HepG2 (cell line): ENCODE results near the gene ZNF181. TPM values are rescaled to one million over a fixed set of nuclear protein-coding genes. Genes with fewer than 3 reads are reported as not detected.
A peak's percentile ranks its signal among the peaks of the same experiment; 100 is the strongest.

Experiments
- AGO1 ChIP-seq: fragments of 200-400 bp; formaldehyde crosslinking; IDR thresholded peaks from 2 replicates; pipeline ENCODE4 v1.6.1; 2017; ENCODE audit warnings: mild to moderate bottlenecking, low read depth, low read length, moderate library complexity; ENCODE audit not compliant: poor library complexity, severe bottlenecking
- HDAC1 ChIP-seq: sonication (generic); formaldehyde crosslinking; IDR thresholded peaks from 2 replicates; pipeline ENCODE4 v1.5.1; 2020; ENCODE audit warnings: mild to moderate bottlenecking, missing genetic modification reagents
- HMGXB3 ChIP-seq: sonication (generic); formaldehyde crosslinking; IDR thresholded peaks from 2 replicates; pipeline ENCODE4 v1.4.0; 2020; ENCODE audit warnings: missing genetic modification reagents, borderline replicate concordance
- NCOA1 ChIP-seq: sonication (generic); formaldehyde crosslinking; IDR thresholded peaks from 2 replicates; pipeline ENCODE4 v1.9.0; 2021; ENCODE audit warnings: missing genetic modification reagents
- POGZ ChIP-seq: sonication (generic); formaldehyde crosslinking; IDR thresholded peaks from 2 replicates; pipeline ENCODE4 v1.4.0; 2020; ENCODE audit warnings: mild to moderate bottlenecking, missing genetic modification reagents
- RBM22 ChIP-seq: fragments of 200-400 bp; formaldehyde crosslinking; optimal IDR thresholded peaks from 2 replicates; pipeline ENCODE3; 2017; ENCODE audit warnings: mild to moderate bottlenecking, low read length, moderate library complexity
- RFX5 ChIP-seq: IDR thresholded peaks from 2 replicates; pipeline ENCODE4 v1.6.1; 2011; ENCODE audit warnings: low read depth, low read length, improper control_type of control experiment
- UBTF ChIP-seq: sonication (generic); formaldehyde crosslinking; IDR thresholded peaks from 2 replicates; pipeline ENCODE4 v1.4.0; 2020; ENCODE audit warnings: mild to moderate bottlenecking, missing genetic modification reagents
- WIZ ChIP-seq: sonication (generic); formaldehyde crosslinking; IDR thresholded peaks from 2 replicates; pipeline ENCODE4 v1.5.1; 2020; ENCODE audit warnings: mild to moderate bottlenecking, missing genetic modification reagents
- ZBTB26 ChIP-seq: IDR thresholded peaks from 2 replicates; pipeline ENCODE4 v1.6.1; 2016; ENCODE audit warnings: missing compliant biosample characterization, missing genetic modification reagents, borderline replicate concordance
- ZNF431 ChIP-seq: sonication (generic); formaldehyde crosslinking; IDR thresholded peaks from 2 replicates; pipeline ENCODE4 v1.9.0; 2022; ENCODE audit warnings: missing genetic modification reagents, low read depth, mild to moderate bottlenecking, borderline replicate concordance
- ZNF609 ChIP-seq: sonication (generic); formaldehyde crosslinking; IDR thresholded peaks from 2 replicates; pipeline ENCODE4 v1.4.0; 2020; ENCODE audit warnings: mild to moderate bottlenecking, missing genetic modification reagents, borderline replicate concordance
- ZNF761 ChIP-seq: sonication (generic); formaldehyde crosslinking; conservative IDR thresholded peaks from 2 replicates; pipeline ENCODE4 v1.4.0; 2020; ENCODE audit warnings: mild to moderate bottlenecking, missing genetic modification reagents
- ZNF772 ChIP-seq: sonication (generic); formaldehyde crosslinking; IDR thresholded peaks from 2 replicates; pipeline ENCODE4 v1.5.0; 2020; ENCODE audit warnings: mild to moderate bottlenecking, missing genetic modification reagents
- polyA plus RNA-seq, 8 experiments: library from polyadenylated mRNA; depleted of rRNA in 3 of 8; stranded (reverse) in 7 of 8; unstranded in 1 of 8; fragments of >200 nt; fragmentation: Illumina TruSeq in 4 of 8; extraction: Trizol in 4 of 8; gene quantifications; 2 replicates each; pipeline versions ENCODE4 v1.2.1 to v1.2.3, GENCODE V29; 2011 to 2016; ENCODE audit warnings: low read depth in 4 of 8, missing spikeins in 1 of 8, mixed read lengths in 1 of 8; ENCODE audit not compliant: insufficient read depth in 1 of 8
- total RNA-seq, 5 experiments: library from RNA; depleted of rRNA; stranded (reverse); fragments of >200 nt; fragmentation: Illumina TruSeq; extraction: Trizol; gene quantifications; 2 replicates each; pipeline ENCODE4 v1.2.3, GENCODE V29; 2016; ENCODE audit warnings: low read depth in 1 of 5

ZNF181 gene
- total and polyA plus RNA-seq, 2 of the 13 experiments (the other 11 are each of a cell fraction or from before 2014, with no cell fraction given): 10.6 to 15.5 TPM

- peak; percentile 22; the same call in 1 of the 2 replicates for TF ChIP-seq ZNF609 (CRISPR knock-in tag)
- peak; percentile 52; the same call in 1 of the 2 replicates for TF ChIP-seq UBTF (CRISPR knock-in tag)
- peak; percentile 67; the same call in 1 of the 2 replicates for TF ChIP-seq ZNF772
- TF ChIP-seq WIZ (CRISPR knock-in tag): 0 out of 2 replicates have a peak, but pooled peaks have one; percentile 56
- 0 out of 2 replicates have a peak, but pooled peaks have one; percentile 15 for TF ChIP-seq ZBTB26 (CRISPR knock-in tag)
- peak; percentile 66 for TF ChIP-seq AGO1
- TF ChIP-seq HMGXB3 (CRISPR knock-in tag): peak; percentile 60; the same call in 1 of the 2 replicates
- peak; percentile 59 for TF ChIP-seq POGZ
- no peak for TF ChIP-seq RFX5
- no peak for TF ChIP-seq RBM22
- peak; percentile 64; the same call in 1 of the 2 replicates for TF ChIP-seq NCOA1 (CRISPR knock-in tag)
- no peak for TF ChIP-seq ZNF431 (CRISPR knock-in tag)
- TF ChIP-seq HDAC1: peak; percentile 76
- TF ChIP-seq ZNF761 (CRISPR knock-in tag): peak; percentile 59; the same call in 1 of the 2 replicates
Observed at GRCh38 chr19:34772697-34773554, 38.9 kb downstream of the ZNF181 start, which contains the start of gene ZNF599 (continued).
